Measurements from ENCODE around the gene DRG2. TPM values are rescaled to one million over a fixed set of nuclear protein-coding genes. Genes with fewer than 3 reads are reported as not detected.

Gene DRG2
- total RNA-seq, 4 donors from 2014 or later = 27.4 to 43.7 (median 33.9) TPM

GRCh38 chr17:18101828-18102227 lies 14.1 kb downstream of the DRG2 start:
- no peaks in the 10 kb centered on the region for H3K27me3 ChIP-seq
- TF ChIP-seq POLR2A (IDR thresholded peaks at IDR 0.05) = no peak
- TF ChIP-seq EP300 (IDR thresholded peaks at IDR 0.05) = no peak
- no peak for TF ChIP-seq POLR2AphosphoS5 (IDR thresholded peaks at IDR 0.05)
- no peak for TF ChIP-seq CTCF (IDR thresholded peaks at IDR 0.05)
- H3K9me3 ChIP-seq = no peaks in the 10 kb centered on the region
- H3K4me3 ChIP-seq = no peak overlapping the region
- H3K36me3 ChIP-seq = peaks cover 0 to 97% of the 10 kb centered on the region in 2 donors
- no peak overlapping the region for H3K27ac ChIP-seq
- no peaks in the 10 kb centered on the region for H3K4me1 ChIP-seq
- no peak for ATAC-seq
- no CpG with 5 or more reads among the region's 9 CpGs for WGBS, 2 donors (ENCODE audit: low coverage in 1 of 2)

GRCh38 chr17:18102640-18103039 lies 14.9 kb downstream of the DRG2 start:
- TF ChIP-seq POLR2A (IDR thresholded peaks at IDR 0.05) (no peak), CTCF (IDR thresholded peaks at IDR 0.05) (no peak), POLR2AphosphoS5 (IDR thresholded peaks at IDR 0.05) (no peak), EP300 (IDR thresholded peaks at IDR 0.05) (no peak)
- peak; percentile 23 for ATAC-seq

GRCh38 chr17:18105027-18105426 lies 17.3 kb downstream of the DRG2 start:
- Histone ChIP-seq H3K9me3 (no peaks in the 10 kb centered on the region), H3K4me1 (no peaks in the 10 kb centered on the region), H3K27ac (no peak overlapping the region), H3K36me3 (peaks cover 0 to 77% of the 10 kb centered on the region in 2 donors), H3K27me3 (no peaks in the 10 kb centered on the region), H3K4me3 (no peak overlapping the region)
- TF ChIP-seq POLR2A (IDR thresholded peaks at IDR 0.05) (no peak), CTCF (IDR thresholded peaks at IDR 0.05) (no peak), EP300 (IDR thresholded peaks at IDR 0.05) (no peak), POLR2AphosphoS5 (IDR thresholded peaks at IDR 0.05) (no peak)
- WGBS, 2 donors (ENCODE audit: low coverage in 1 of 2) = 80% methylated on average over 1 of the region's 3 CpGs; no CpG with 5 or more reads in 1 of the 2 donors
- ATAC-seq = no peak

More at GRCh38 chr17:18102640-18103039, 14.9 kb downstream of the DRG2 start:
- Histone ChIP-seq H3K9me3 (no peaks in the 10 kb centered on the region), H3K27me3 (no peaks in the 10 kb centered on the region), H3K4me1 (no peaks in the 10 kb centered on the region), H3K27ac (no peak overlapping the region), H3K4me3 (no peak overlapping the region), H3K36me3 (peaks cover 0 to 97% of the 10 kb centered on the region in 2 donors)
- WGBS, 2 donors (ENCODE audit: low coverage in 1 of 2) = no CpG with 5 or more reads among the region's 3 CpGs

GRCh38 chr17:18105595-18105994 lies 17.8 kb downstream of the DRG2 start:
- Histone ChIP-seq H3K9me3 (no peaks in the 10 kb centered on the region), H3K4me3 (no peak overlapping the region), H3K27ac (no peak overlapping the region), H3K27me3 (no peaks in the 10 kb centered on the region), H3K4me1 (no peaks in the 10 kb centered on the region), H3K36me3 (peaks cover 0 to 72% of the 10 kb centered on the region in 2 donors)
- TF ChIP-seq EP300 (IDR thresholded peaks at IDR 0.05) (no peak), POLR2A (IDR thresholded peaks at IDR 0.05) (no peak), CTCF (IDR thresholded peaks at IDR 0.05) (no peak), POLR2AphosphoS5 (IDR thresholded peaks at IDR 0.05) (no peak)
- ATAC-seq = no peak
- no CpG with 5 or more reads among the region's 6 CpGs for WGBS, 2 donors (ENCODE audit: low coverage in 1 of 2)

- WGBS, 2 donors (ENCODE audit: low coverage in 1 of 2) = no CpG with 5 or more reads among the region's 9 CpGs
- H3K27me3 ChIP-seq = no peaks in the 10 kb centered on the region
- no peak for ATAC-seq
- no peaks in the 10 kb centered on the region for H3K9me3 ChIP-seq
- H3K4me3 ChIP-seq = no peak overlapping the region
- H3K36me3 ChIP-seq = peaks cover 0 to 65% of the 10 kb centered on the region in 2 donors
- TF ChIP-seq POLR2AphosphoS5 (IDR thresholded peaks at IDR 0.05) (no peak), POLR2A (IDR thresholded peaks at IDR 0.05) (no peak), CTCF (IDR thresholded peaks at IDR 0.05) (no peak), EP300 (IDR thresholded peaks at IDR 0.05) (no peak)
- H3K27ac ChIP-seq = no peak overlapping the region
- no peaks in the 10 kb centered on the region for H3K4me1 ChIP-seq
These were observed 18.5 kb downstream of the DRG2 start for GRCh38 chr17:18106211-18106610.
